ENCODE data around the gene MBLAC1.

- TF ChIP-seq, protein P1, sequence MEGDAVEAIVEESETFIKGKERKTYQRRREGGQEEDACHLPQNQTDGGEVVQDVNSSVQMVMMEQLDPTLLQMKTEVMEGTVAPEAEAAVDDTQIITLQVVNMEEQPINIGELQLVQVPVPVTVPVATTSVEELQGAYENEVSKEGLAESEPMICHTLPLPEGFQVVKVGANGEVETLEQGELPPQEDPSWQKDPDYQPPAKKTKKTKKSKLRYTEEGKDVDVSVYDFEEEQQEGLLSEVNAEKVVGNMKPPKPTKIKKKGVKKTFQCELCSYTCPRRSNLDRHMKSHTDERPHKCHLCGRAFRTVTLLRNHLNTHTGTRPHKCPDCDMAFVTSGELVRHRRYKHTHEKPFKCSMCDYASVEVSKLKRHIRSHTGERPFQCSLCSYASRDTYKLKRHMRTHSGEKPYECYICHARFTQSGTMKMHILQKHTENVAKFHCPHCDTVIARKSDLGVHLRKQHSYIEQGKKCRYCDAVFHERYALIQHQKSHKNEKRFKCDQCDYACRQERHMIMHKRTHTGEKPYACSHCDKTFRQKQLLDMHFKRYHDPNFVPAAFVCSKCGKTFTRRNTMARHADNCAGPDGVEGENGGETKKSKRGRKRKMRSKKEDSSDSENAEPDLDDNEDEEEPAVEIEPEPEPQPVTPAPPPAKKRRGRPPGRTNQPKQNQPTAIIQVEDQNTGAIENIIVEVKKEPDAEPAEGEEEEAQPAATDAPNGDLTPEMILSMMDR (IDR thresholded peaks at IDR 0.05; ENCODE audit: low read depth, low read length): no peak
- no peak for TF ChIP-seq EZH2phosphoT487 (IDR thresholded peaks at IDR 0.05; ENCODE audit: low read depth)
Observed at GRCh38 chr7:100111156-100111555, 15.6 kb upstream of the MBLAC1 start.
